T-cell (primary cell): Measurements from ENCODE around the gene CD84. TPM values are rescaled to one million over a fixed set of nuclear protein-coding genes. Genes with fewer than 3 reads are reported as not detected.

ENCODE experiments used
- ATAC-seq, 4 experiments: fragments of 200-7000 bp in 3 of 4; fragments of 150-1000 bp in 1 of 4; cut with Tn5 transposase; replicated peaks in 1 of 4; 1 replicate in 3 of 4; 2 replicates in 1 of 4; pipeline ENCODE4 v1.10.0; 2021; ENCODE audit warnings: moderate library complexity in 3 of 4, mild to moderate bottlenecking in 2 of 4, moderate number of reproducible peaks in 1 of 4
- CTCF ChIA-PET, 2 donors: fragments of 300-600 bp; sonication (Branson Sonifier 250); formaldehyde crosslinking; loops; one replicate each; lab custom pipeline; 2022; ENCODE audit warnings: antibody characterized with exemption in 2 of 2; lab: Charles Lee
- POLR2A ChIA-PET, 2 donors: fragments of 300-600 bp; sonication (Branson Sonifier 250); formaldehyde crosslinking; loops; one replicate each; lab custom pipeline; 2022; ENCODE audit warnings: antibody characterized with exemption in 2 of 2; lab: Charles Lee
- DNase-seq, 35 experiments: peaks; one replicate each; pipeline versions ENCODE4 v3.0.0 to v3.0.0-alpha.2; 2013 to 2023
- H3K27ac ChIP-seq: one replicate; pipeline ENCODE4 v1.5.1; 2013; ENCODE audit warnings: low read length
- H3K27me3 ChIP-seq, 2 experiments: replicated peaks in 1 of 2; 1 replicate in 1 of 2; 2 replicates in 1 of 2; pipeline versions ENCODE4 v1.6.1 to v1.7.0; 2013; ENCODE audit warnings: low read length in 1 of 2, mixed read lengths in 1 of 2; ENCODE audit not compliant: control insufficient read depth in 2 of 2, insufficient read depth in 2 of 2; ENCODE audit errors: extremely low read depth in 1 of 2
- H3K36me3 ChIP-seq, 2 donors: 1 replicate in 1 of 2; 2 replicates in 1 of 2; pipeline versions ENCODE4 v1.6.1 to v1.7.0; 2013; ENCODE audit warnings: low read length in 1 of 2; ENCODE audit not compliant: control insufficient read depth in 2 of 2, insufficient read depth in 1 of 2; ENCODE audit errors: extremely low read depth in 1 of 2
- H3K4me1 ChIP-seq, 2 experiments: 1 replicate in 1 of 2; 2 replicates in 1 of 2; pipeline versions ENCODE4 v1.6.1 to v1.7.0; 2013; ENCODE audit warnings: low read length in 2 of 2, mixed read lengths in 1 of 2; ENCODE audit not compliant: insufficient read depth in 2 of 2, control insufficient read depth in 1 of 2; ENCODE audit errors: extremely low read depth in 1 of 2
- H3K4me3 ChIP-seq, 2 donors: 1 replicate in 1 of 2; 2 replicates in 1 of 2; pipeline versions ENCODE4 v1.5.1 to v1.7.0; 2013; ENCODE audit warnings: mild to moderate bottlenecking in 2 of 2, low read length in 1 of 2, moderate library complexity in 1 of 2; ENCODE audit not compliant: control insufficient read depth in 1 of 2; ENCODE audit errors: extremely low read depth in 1 of 2
- H3K9me3 ChIP-seq: 2 replicates; pipeline ENCODE4 v1.7.0; 2013
- H3K27ac Mint-ChIP-seq, 2 donors: one replicate each; pipeline ENCODE4 v1.8.0; 2020 to 2021; ENCODE audit warnings: mild to moderate bottlenecking in 2 of 2, mixed read lengths in 2 of 2
- H3K27me3 Mint-ChIP-seq, 2 donors: one replicate each; pipeline ENCODE4 v1.8.0; 2021 to 2022; ENCODE audit warnings: mixed read lengths in 2 of 2
- H3K36me3 Mint-ChIP-seq: one replicate; pipeline ENCODE4 v1.8.0; 2021; ENCODE audit warnings: mixed read lengths
- H3K4me1 Mint-ChIP-seq, 3 donors: one replicate each; pipeline ENCODE4 v1.8.0; 2020 to 2022; ENCODE audit warnings: mixed read lengths in 3 of 3, mild to moderate bottlenecking in 1 of 3
- H3K4me3 Mint-ChIP-seq, 3 donors: one replicate each; pipeline ENCODE4 v1.8.0; 2020 to 2022; ENCODE audit warnings: mild to moderate bottlenecking in 3 of 3, mixed read lengths in 3 of 3, moderate library complexity in 3 of 3
- H3K9me3 Mint-ChIP-seq, 3 donors: one replicate each; pipeline ENCODE4 v1.8.0; 2020 to 2022; ENCODE audit warnings: mixed read lengths in 3 of 3
- WGBS: methylation state at CpG from one replicate; pipeline ENCODE4 v1.1.5; 2013; ENCODE audit warnings: missing lambda C conversion rate; ENCODE audit not compliant: insufficient coverage; 5-methylcytosine and 5-hydroxymethylcytosine counted together
- total RNA-seq, 35 experiments: library from RNA in 6 of 35; stranded (reverse) in 6 of 35; fragments of 120-200 nt in 1 of 35; gene quantifications; one replicate each; pipeline versions ENCODE4 v1.2.1 to v1.2.4 and lab custom pipeline; 2013 to 2026

The CD84 gene
- total RNA-seq, 5 donors from 2014 or later (not counting 1 experiment from before 2014, with no cell fraction given), result 47.5 to 97.4 (median 51.8) TPM

DNA sequence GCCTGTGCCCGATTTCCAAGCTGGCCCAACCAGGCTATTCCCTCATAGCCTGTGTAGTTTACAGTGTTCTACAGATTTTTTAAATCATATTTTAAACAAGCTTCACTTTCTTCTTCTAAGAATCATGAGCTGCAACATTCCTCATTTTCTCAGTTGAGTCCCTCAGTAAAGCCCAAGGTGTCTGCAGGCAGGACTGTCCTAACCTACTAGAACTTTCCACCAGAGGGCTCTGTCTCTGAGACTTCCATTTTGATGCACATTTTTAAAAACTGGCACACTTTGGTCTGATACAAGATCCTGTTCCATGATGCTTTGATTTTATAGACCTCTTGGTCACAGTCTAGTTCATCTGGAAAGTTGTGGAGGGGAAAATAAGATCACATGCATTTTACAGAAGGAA is 34.6 kb downstream of the CD84 start:
- Histone ChIP-seq H3K27ac (no peak overlapping the region), H3K9me3 (no peaks in the 10 kb centered on the region), H3K27me3 (no peaks in the 10 kb centered on the region), H3K4me1 (peaks cover 23 to 42% of the 10 kb centered on the region in 2 experiments), H3K4me3 (no peak overlapping the region), H3K36me3 (peaks cover 0 to 31% of the 10 kb centered on the region in 2 donors)
- H3K36me3 Mint-ChIP-seq, result peaks cover 31% of the 10 kb centered on the region
- peaks cover 48 to 79% (median 57%) of the 10 kb centered on the region in 3 donors for H3K4me1 Mint-ChIP-seq
- peak overlapping the region; percentile 83 to 90 for H3K27ac Mint-ChIP-seq
- ATAC-seq, result peak; percentile 31 to 51 (median 34)
- no CpG with 5 or more reads among the region's 1 CpG for WGBS
- ChIA-PET CTCF (interaction anchor here (0.6 to 2.6 kb wide), 13 partner anchors 10 to 585 kb away, joined by 3 to 15 read pairs (median 7); partner anchors contain the start of gene SLAMF6 (in 1 of the 2)), POLR2A (interaction anchor here in 1 of 2 donors (0.9 kb wide), 1 partner anchor 35 kb away, joined by 3 read pairs; the partner anchor contains the start of gene CD84)
- DNase-seq, result peak in 10 of 35 experiments; percentile 18 to 70 (median 26)
- no peak overlapping the region for H3K4me3 Mint-ChIP-seq
- H3K9me3 Mint-ChIP-seq, result no peaks in the 10 kb centered on the region
- H3K27me3 Mint-ChIP-seq, result no peaks in the 10 kb centered on the region

- H3K36me3 Mint-ChIP-seq, result peaks cover 17% of the 10 kb centered on the region
- H3K27me3 Mint-ChIP-seq, result no peaks in the 10 kb centered on the region
- peaks cover 0 to 11% of the 10 kb centered on the region in 2 donors for H3K36me3 ChIP-seq
- H3K27ac Mint-ChIP-seq, result peak overlapping the region; percentile 96 to 98
- no peaks in the 10 kb centered on the region for H3K27me3 ChIP-seq
- no peaks in the 10 kb centered on the region for H3K9me3 ChIP-seq
- DNase-seq (no peak), ATAC-seq (no peak)
- peak overlapping the region; percentile 71 for H3K27ac ChIP-seq
- WGBS, result no CpG with 5 or more reads among the region's 2 CpGs
- H3K4me1 ChIP-seq, result peaks cover 33 to 47% of the 10 kb centered on the region in 2 experiments
- H3K4me3 ChIP-seq, result no peak overlapping the region
- no peak overlapping the region for H3K4me3 Mint-ChIP-seq
- ChIA-PET CTCF (interaction anchor here in 1 of 2 donors (1.1 to 2.6 kb wide), 3 partner anchors 26 to 64 kb away, joined by 3 to 15 read pairs (median 5); no protein-coding TSS in a partner anchor), POLR2A (interaction anchor here in 1 of 2 donors (0.6 to 0.8 kb wide), 2 partner anchors 14 to 553 kb away, joined by 3 to 9 read pairs; no protein-coding TSS in a partner anchor)
- H3K9me3 Mint-ChIP-seq, result no peaks in the 10 kb centered on the region
- H3K4me1 Mint-ChIP-seq, result peaks cover 61 to 72% (median 66%) of the 10 kb centered on the region in 3 donors
These were observed 36.9 kb downstream of the CD84 start for GRCh38 chr1:160542303-160542945.

GRCh38 chr1:160541622-160542302 is 37.5 kb downstream of the CD84 start:
- no peak overlapping the region for H3K4me3 Mint-ChIP-seq

DNA sequence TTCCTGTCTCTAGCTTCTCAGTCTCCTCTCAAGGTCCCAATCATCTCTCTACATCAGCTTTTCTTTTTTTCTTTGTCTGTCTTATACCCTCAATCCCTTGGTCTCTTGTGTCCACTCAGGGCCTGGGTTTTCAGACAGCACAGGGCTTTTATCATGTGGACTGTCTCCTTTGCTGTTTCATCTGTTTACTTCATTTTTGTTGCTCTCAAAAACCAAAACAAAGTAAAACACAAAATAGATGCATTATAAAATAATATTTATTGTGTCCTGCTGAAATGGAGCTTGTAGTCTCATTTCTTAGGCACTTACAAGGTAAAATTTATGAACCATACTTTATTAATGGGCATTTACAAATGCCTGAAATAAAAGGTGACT is 38.5 kb downstream of the CD84 start:
- Histone ChIP-seq H3K9me3 (no peaks in the 10 kb centered on the region), H3K4me3 (peak overlapping the region in 1 of 2 donors; percentile 7), H3K27ac (peak overlapping the region; percentile 71), H3K36me3 (no peaks in the 10 kb centered on the region), H3K27me3 (no peaks in the 10 kb centered on the region), H3K4me1 (peaks cover 33 to 47% of the 10 kb centered on the region in 2 experiments)
- Mint-ChIP-seq H3K27me3 (no peaks in the 10 kb centered on the region), H3K27ac (peak overlapping the region; percentile 96 to 98), H3K4me1 (peaks cover 59 to 62% (median 61%) of the 10 kb centered on the region in 3 donors), H3K9me3 (peaks cover 0 to 9% (median 5%) of the 10 kb centered on the region in 3 donors), H3K4me3 (peak overlapping the region; percentile 52 to 58 (median 56)), H3K36me3 (peaks cover 15% of the 10 kb centered on the region)
- ChIA-PET CTCF (interaction anchor here (0.6 to 2.3 kb wide), 15 partner anchors 11 to 283 kb away, joined by 3 to 11 read pairs (median 3); partner anchors contain the start of genes CD84 (in 1 of the 2) and SLAMF6 (in 1 of the 2)), POLR2A (no interaction called here)
- DNase-seq, result no peak
- no peak for ATAC-seq

More at GRCh38 chr1:160541622-160542302, 37.5 kb downstream of the CD84 start:
- 67% methylated on average over 1 of the region's 1 CpG for WGBS
- POLR2A ChIA-PET, result no interaction called here
- ATAC-seq (no peak), DNase-seq (no peak)
- no peak overlapping the region for H3K4me3 ChIP-seq
- Mint-ChIP-seq H3K36me3 (peaks cover 11% of the 10 kb centered on the region), H3K27me3 (no peaks in the 10 kb centered on the region), H3K27ac (peak overlapping the region; percentile 96 to 98), H3K4me1 (peaks cover 61 to 66% (median 64%) of the 10 kb centered on the region in 3 donors), H3K9me3 (peaks cover 0 to 2% (median 0%) of the 10 kb centered on the region in 3 donors)
- no peaks in the 10 kb centered on the region for H3K27me3 ChIP-seq
- H3K27ac ChIP-seq, result peak overlapping the region; percentile 71
- no peaks in the 10 kb centered on the region for H3K9me3 ChIP-seq
- H3K4me1 ChIP-seq, result peaks cover 33 to 47% of the 10 kb centered on the region in 2 experiments
- peaks cover 0 to 4% of the 10 kb centered on the region in 2 donors for H3K36me3 ChIP-seq
- CTCF ChIA-PET, result interaction anchor here (0.6 to 2.3 kb wide), 7 partner anchors 13 to 65 kb away, joined by 3 to 11 read pairs (median 6); partner anchors contain the start of genes CD84 (in 1 of the 2) and SLAMF6 (in 1 of the 2)

- H3K27ac Mint-ChIP-seq, result peak overlapping the region; percentile 96 to 98
- peaks cover under 1 to 13% (median 7%) of the 10 kb centered on the region in 3 donors for H3K9me3 Mint-ChIP-seq
- ChIA-PET CTCF (interaction anchor here (0.6 to 2.3 kb wide), 17 partner anchors 12 to 450 kb away, joined by 3 to 11 read pairs (median 3); partner anchors contain the start of genes CD84 (in 1 of the 2) and SLAMF6 (in 1 of the 2)), POLR2A (interaction anchor here in 1 of 2 donors (0.6 to 0.7 kb wide), 3 partner anchors 10 to 312 kb away, joined by 3 to 6 read pairs (median 3); no protein-coding TSS in a partner anchor)
- H3K9me3 ChIP-seq, result no peaks in the 10 kb centered on the region
- no peaks in the 10 kb centered on the region for H3K36me3 ChIP-seq
- no peaks in the 10 kb centered on the region for H3K27me3 ChIP-seq
- H3K4me3 Mint-ChIP-seq, result peak overlapping the region; percentile 52 to 58 (median 56)
- WGBS, result 0% methylated on average over 3 of the region's 8 CpGs
- H3K27me3 Mint-ChIP-seq, result no peaks in the 10 kb centered on the region
- peak overlapping the region in 1 of 2 donors; percentile 7 for H3K4me3 ChIP-seq
- DNase-seq (peak in 34 of 35 experiments; percentile 26 to 77 (median 48)), ATAC-seq (peak; percentile 89 to 95 (median 95))
- peaks cover 58 to 61% (median 60%) of the 10 kb centered on the region in 3 donors for H3K4me1 Mint-ChIP-seq
- peak overlapping the region; percentile 71 for H3K27ac ChIP-seq
- H3K36me3 Mint-ChIP-seq, result peaks cover 17% of the 10 kb centered on the region
- H3K4me1 ChIP-seq, result peaks cover 33 to 47% of the 10 kb centered on the region in 2 experiments
These were observed 39.1 kb downstream of the CD84 start for GRCh38 chr1:160539990-160540858.
